ENCODE measurements around the gene FAM50B. TPM values are rescaled to one million over a fixed set of nuclear protein-coding genes. Genes with fewer than 3 reads are reported as not detected.

The FAM50B gene
- total and polyA plus RNA-seq, 2 of the 13 experiments (the other 11 are each of a cell fraction or from before 2014, with no cell fraction given): 0.05 TPM; not detected in 1

GRCh38 chr6:3835055-3835731 lies 14.0 kb upstream of the FAM50B start (continued):
- 0 out of 2 replicates have a peak, but pooled peaks have one; percentile 27 for TF ChIP-seq ZNF879 (CRISPR knock-in tag; IDR thresholded peaks at IDR 0.05)
- TF ChIP-seq, protein P1, sequence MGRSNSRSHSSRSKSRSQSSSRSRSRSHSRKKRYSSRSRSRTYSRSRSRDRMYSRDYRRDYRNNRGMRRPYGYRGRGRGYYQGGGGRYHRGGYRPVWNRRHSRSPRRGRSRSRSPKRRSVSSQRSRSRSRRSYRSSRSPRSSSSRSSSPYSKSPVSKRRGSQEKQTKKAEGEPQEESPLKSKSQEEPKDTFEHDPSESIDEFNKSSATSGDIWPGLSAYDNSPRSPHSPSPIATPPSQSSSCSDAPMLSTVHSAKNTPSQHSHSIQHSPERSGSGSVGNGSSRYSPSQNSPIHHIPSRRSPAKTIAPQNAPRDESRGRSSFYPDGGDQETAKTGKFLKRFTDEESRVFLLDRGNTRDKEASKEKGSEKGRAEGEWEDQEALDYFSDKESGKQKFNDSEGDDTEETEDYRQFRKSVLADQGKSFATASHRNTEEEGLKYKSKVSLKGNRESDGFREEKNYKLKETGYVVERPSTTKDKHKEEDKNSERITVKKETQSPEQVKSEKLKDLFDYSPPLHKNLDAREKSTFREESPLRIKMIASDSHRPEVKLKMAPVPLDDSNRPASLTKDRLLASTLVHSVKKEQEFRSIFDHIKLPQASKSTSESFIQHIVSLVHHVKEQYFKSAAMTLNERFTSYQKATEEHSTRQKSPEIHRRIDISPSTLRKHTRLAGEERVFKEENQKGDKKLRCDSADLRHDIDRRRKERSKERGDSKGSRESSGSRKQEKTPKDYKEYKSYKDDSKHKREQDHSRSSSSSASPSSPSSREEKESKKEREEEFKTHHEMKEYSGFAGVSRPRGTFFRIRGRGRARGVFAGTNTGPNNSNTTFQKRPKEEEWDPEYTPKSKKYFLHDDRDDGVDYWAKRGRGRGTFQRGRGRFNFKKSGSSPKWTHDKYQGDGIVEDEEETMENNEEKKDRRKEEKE (IDR thresholded peaks at IDR 0.05): no peak
- TF ChIP-seq, protein P2, sequence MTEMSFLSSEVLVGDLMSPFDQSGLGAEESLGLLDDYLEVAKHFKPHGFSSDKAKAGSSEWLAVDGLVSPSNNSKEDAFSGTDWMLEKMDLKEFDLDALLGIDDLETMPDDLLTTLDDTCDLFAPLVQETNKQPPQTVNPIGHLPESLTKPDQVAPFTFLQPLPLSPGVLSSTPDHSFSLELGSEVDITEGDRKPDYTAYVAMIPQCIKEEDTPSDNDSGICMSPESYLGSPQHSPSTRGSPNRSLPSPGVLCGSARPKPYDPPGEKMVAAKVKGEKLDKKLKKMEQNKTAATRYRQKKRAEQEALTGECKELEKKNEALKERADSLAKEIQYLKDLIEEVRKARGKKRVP (CRISPR knock-in tag; IDR thresholded peaks at IDR 0.05): no peak
- TF ChIP-seq, protein P3, sequence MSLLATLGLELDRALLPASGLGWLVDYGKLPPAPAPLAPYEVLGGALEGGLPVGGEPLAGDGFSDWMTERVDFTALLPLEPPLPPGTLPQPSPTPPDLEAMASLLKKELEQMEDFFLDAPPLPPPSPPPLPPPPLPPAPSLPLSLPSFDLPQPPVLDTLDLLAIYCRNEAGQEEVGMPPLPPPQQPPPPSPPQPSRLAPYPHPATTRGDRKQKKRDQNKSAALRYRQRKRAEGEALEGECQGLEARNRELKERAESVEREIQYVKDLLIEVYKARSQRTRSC (CRISPR knock-in tag; IDR thresholded peaks at IDR 0.05; ENCODE audit: low read depth): no peak
- no peak for TF ChIP-seq PCBP2 (optimal IDR thresholded peaks at IDR 0.05; ENCODE audit: low read depth, low read length, poor library complexity, severe bottlenecking)
- TF ChIP-seq, protein P4, sequence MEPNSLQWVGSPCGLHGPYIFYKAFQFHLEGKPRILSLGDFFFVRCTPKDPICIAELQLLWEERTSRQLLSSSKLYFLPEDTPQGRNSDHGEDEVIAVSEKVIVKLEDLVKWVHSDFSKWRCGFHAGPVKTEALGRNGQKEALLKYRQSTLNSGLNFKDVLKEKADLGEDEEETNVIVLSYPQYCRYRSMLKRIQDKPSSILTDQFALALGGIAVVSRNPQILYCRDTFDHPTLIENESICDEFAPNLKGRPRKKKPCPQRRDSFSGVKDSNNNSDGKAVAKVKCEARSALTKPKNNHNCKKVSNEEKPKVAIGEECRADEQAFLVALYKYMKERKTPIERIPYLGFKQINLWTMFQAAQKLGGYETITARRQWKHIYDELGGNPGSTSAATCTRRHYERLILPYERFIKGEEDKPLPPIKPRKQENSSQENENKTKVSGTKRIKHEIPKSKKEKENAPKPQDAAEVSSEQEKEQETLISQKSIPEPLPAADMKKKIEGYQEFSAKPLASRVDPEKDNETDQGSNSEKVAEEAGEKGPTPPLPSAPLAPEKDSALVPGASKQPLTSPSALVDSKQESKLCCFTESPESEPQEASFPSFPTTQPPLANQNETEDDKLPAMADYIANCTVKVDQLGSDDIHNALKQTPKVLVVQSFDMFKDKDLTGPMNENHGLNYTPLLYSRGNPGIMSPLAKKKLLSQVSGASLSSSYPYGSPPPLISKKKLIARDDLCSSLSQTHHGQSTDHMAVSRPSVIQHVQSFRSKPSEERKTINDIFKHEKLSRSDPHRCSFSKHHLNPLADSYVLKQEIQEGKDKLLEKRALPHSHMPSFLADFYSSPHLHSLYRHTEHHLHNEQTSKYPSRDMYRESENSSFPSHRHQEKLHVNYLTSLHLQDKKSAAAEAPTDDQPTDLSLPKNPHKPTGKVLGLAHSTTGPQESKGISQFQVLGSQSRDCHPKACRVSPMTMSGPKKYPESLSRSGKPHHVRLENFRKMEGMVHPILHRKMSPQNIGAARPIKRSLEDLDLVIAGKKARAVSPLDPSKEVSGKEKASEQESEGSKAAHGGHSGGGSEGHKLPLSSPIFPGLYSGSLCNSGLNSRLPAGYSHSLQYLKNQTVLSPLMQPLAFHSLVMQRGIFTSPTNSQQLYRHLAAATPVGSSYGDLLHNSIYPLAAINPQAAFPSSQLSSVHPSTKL (CRISPR knock-in tag; IDR thresholded peaks at IDR 0.05): peak; percentile 96
- peak; percentile 35; the same call in 1 of the 2 replicates for TF ChIP-seq PHF8 (CRISPR knock-in tag; IDR thresholded peaks at IDR 0.05)
- no peak for TF ChIP-seq ZNF773 (CRISPR knock-in tag; IDR thresholded peaks at IDR 0.05; ENCODE audit: borderline replicate concordance)
- TF ChIP-seq ZNF280B (CRISPR knock-in tag; IDR thresholded peaks at IDR 0.05; ENCODE audit: borderline replicate concordance): no peak
- TF ChIP-seq ZNF747 (CRISPR knock-in tag; IDR thresholded peaks at IDR 0.05; ENCODE audit: borderline replicate concordance): 0 out of 2 replicates have a peak, but pooled peaks have one; percentile 56
- TF ChIP-seq, protein P5, sequence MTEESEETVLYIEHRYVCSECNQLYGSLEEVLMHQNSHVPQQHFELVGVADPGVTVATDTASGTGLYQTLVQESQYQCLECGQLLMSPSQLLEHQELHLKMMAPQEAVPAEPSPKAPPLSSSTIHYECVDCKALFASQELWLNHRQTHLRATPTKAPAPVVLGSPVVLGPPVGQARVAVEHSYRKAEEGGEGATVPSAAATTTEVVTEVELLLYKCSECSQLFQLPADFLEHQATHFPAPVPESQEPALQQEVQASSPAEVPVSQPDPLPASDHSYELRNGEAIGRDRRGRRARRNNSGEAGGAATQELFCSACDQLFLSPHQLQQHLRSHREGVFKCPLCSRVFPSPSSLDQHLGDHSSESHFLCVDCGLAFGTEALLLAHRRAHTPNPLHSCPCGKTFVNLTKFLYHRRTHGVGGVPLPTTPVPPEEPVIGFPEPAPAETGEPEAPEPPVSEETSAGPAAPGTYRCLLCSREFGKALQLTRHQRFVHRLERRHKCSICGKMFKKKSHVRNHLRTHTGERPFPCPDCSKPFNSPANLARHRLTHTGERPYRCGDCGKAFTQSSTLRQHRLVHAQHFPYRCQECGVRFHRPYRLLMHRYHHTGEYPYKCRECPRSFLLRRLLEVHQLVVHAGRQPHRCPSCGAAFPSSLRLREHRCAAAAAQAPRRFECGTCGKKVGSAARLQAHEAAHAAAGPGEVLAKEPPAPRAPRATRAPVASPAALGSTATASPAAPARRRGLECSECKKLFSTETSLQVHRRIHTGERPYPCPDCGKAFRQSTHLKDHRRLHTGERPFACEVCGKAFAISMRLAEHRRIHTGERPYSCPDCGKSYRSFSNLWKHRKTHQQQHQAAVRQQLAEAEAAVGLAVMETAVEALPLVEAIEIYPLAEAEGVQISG (CRISPR knock-in tag; IDR thresholded peaks at IDR 0.05): peak; percentile 72
- TF ChIP-seq, protein P6, sequence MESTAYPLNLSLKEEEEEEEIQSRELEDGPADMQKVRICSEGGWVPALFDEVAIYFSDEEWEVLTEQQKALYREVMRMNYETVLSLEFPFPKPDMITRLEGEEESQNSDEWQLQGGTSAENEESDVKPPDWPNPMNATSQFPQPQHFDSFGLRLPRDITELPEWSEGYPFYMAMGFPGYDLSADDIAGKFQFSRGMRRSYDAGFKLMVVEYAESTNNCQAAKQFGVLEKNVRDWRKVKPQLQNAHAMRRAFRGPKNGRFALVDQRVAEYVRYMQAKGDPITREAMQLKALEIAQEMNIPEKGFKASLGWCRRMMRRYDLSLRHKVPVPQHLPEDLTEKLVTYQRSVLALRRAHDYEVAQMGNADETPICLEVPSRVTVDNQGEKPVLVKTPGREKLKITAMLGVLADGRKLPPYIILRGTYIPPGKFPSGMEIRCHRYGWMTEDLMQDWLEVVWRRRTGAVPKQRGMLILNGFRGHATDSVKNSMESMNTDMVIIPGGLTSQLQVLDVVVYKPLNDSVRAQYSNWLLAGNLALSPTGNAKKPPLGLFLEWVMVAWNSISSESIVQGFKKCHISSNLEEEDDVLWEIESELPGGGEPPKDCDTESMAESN (CRISPR knock-in tag; conservative IDR thresholded peaks at IDR 0.05): 0 out of 2 replicates have a peak, but pooled peaks have one; percentile 58

Measured in HepG2 (cell line).